ENCODE data around the gene CCN2. TPM values are rescaled to one million over a fixed set of nuclear protein-coding genes. Genes with fewer than 3 reads are reported as not detected.

The CCN2 gene
- total and polyA plus RNA-seq, 2 of the 8 experiments (the other 6 are each of a cell fraction or from before 2014, with no cell fraction given): 25.0 to 107 TPM

DNA sequence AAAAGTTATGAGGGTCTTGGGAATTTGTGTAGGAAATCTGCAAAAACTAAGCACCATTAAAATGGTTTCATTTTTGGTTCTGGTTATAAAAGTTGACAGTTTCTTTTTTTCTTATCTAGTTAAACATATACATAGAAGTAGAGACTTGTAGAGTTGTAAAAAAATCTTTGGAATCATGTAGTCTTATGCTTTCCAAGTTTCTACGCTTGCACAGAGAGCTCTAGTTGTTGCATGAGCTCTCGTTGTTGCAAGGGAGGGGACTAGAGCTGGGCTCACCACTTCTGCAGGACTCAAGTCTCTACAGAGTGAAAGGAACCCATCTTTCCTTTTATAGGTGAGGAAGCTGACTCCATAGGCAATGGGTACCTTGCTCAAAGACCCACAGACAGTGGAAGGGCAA is 21.6 kb upstream of the CCN2 start:
- H4K20me1 ChIP-seq (replicated peaks in 1 of 2; ENCODE audit: control insufficient read depth in 1 of 2, insufficient read depth in 2 of 2, low read length in 2 of 2): no peaks in the 10 kb centered on the region
- H3K56ac ChIP-seq (replicated peaks; ENCODE audit: insufficient read length, low read depth, low read length): no peak overlapping the region
- no peaks in the 10 kb centered on the region for H3K36me3 ChIP-seq (ENCODE audit: control insufficient read depth in 2 of 4, insufficient read depth in 4 of 4, low read length in 3 of 4)
- H3K4me2 ChIP-seq (ENCODE audit: insufficient read depth in 1 of 2, low read depth in 2 of 2, low read length in 2 of 2): no peak overlapping the region
- H4K8ac ChIP-seq (ENCODE audit: extremely low read depth, insufficient read depth, low read length): no peak overlapping the region
- no peaks in the 10 kb centered on the region for H3K79me1 ChIP-seq (ENCODE audit: low read depth, low read length)
- no peak overlapping the region for H3K9ac ChIP-seq (replicated peaks in 1 of 4; ENCODE audit: extremely low read depth in 1 of 4, low read depth in 3 of 4, low read length in 3 of 4)
- H2BK120ac ChIP-seq (replicated peaks; ENCODE audit: low read depth, low read length): no peak overlapping the region
- 83% methylated on average over 2 of the region's 2 CpGs; no CpG with 5 or more reads in 1 of the 2 experiments for WGBS, 2 experiments (ENCODE audit: extremely low coverage in 1 of 2, insufficient coverage in 1 of 2, insufficient read length in 1 of 2, insufficient replicate concordance in 2 of 2, low coverage in 1 of 2, low lambda C conversion rate in 2 of 2, missing lambda C conversion rate in 1 of 2)
- peaks cover 0 to 1% (median 0%) of the 10 kb centered on the region in 4 experiments; a peak in 1 of 7 replicates for H3K27me3 ChIP-seq (replicated peaks in 1 of 4; ENCODE audit: control insufficient read depth in 3 of 4, extremely low read depth in 1 of 4, insufficient read depth in 3 of 4, low read length in 3 of 4)
- H3K9me3 ChIP-seq (ENCODE audit: insufficient read depth in 2 of 2, low read depth in 1 of 2, low read length in 1 of 2): no peaks in the 10 kb centered on the region
- no peak overlapping the region for H3K27ac ChIP-seq (ENCODE audit: low read depth, low read length)
- H4K91ac ChIP-seq (replicated peaks; ENCODE audit: insufficient read length, low read length): no peak overlapping the region
- H3K23ac ChIP-seq (ENCODE audit: insufficient read length): no peak overlapping the region
- H3K4me1 ChIP-seq (replicated peaks in 1 of 4; ENCODE audit: control insufficient read depth in 3 of 4, insufficient read depth in 4 of 4, low read length in 3 of 4): no peaks in the 10 kb centered on the region
- POLR2A ChIA-PET (ENCODE audit: partially characterized antibody): interaction anchor here (1.3 to 2.8 kb wide), 2 partner anchors 21 to 22 kb away, joined by 4 to 13 read pairs; partner anchors contain the start of gene CCN2
- no peak overlapping the region for H4K5ac ChIP-seq (ENCODE audit: insufficient read length, low read depth, low read length)
- H2BK15ac ChIP-seq (ENCODE audit: low read length): no peak overlapping the region
- no peak overlapping the region for H2AK5ac ChIP-seq (ENCODE audit: low read depth, low read length)
- no peak overlapping the region for H2AFZ ChIP-seq (ENCODE audit: low read length)
- H2BK20ac ChIP-seq (ENCODE audit: low read length): no peak overlapping the region
- no peaks in the 10 kb centered on the region for H3K79me2 ChIP-seq (ENCODE audit: control insufficient read depth in 1 of 2, insufficient read depth in 2 of 2, low read length in 2 of 2)
- no peak overlapping the region for H3K18ac ChIP-seq (ENCODE audit: extremely low read depth, low read length)
- no peak overlapping the region for H3K4ac ChIP-seq (replicated peaks; ENCODE audit: insufficient read length, low read depth, low read length)
- no peak overlapping the region for H2BK5ac ChIP-seq (ENCODE audit: low read depth, low read length)
- H3K4me3 ChIP-seq (ENCODE audit: extremely low read depth in 1 of 4, insufficient read depth in 2 of 4, low read depth in 3 of 4, low read length in 4 of 4): no peak overlapping the region
- CTCF ChIA-PET (ENCODE audit: partially characterized antibody): interaction anchor here (0.6 to 1.6 kb wide), 3 partner anchors 10 to 325 kb away, joined by 3 read pairs; no protein-coding TSS in a partner anchor
- no peak overlapping the region for H2BK12ac ChIP-seq (ENCODE audit: low read depth, low read length)
- no peak for FAIRE-seq
- H3K23me2 ChIP-seq (ENCODE audit: low read depth, low read length): no peaks in the 10 kb centered on the region
- no peak overlapping the region for H3K14ac ChIP-seq (ENCODE audit: insufficient read length)
- no peak for DNase-seq (ENCODE audit: low read depth in 1 of 2, low spot score in 2 of 2)
- no peak for TF ChIP-seq SP1 (IDR thresholded peaks at IDR 0.05; ENCODE audit: low read depth, low read length)
